WERI-Rb-1 (cell line): ENCODE data around the gene KCTD4.

Experiments
- DNase-seq: peaks from one replicate; pipeline ENCODE4 v3.0.0-alpha.2; 2020
- H3K27ac ChIP-seq: fragments of 250-450 bp; sonication (Bioruptor Pico); 2 replicates; pipeline ENCODE4 v1.5.1; 2020; ENCODE audit warnings: mild to moderate bottlenecking, moderate library complexity
- H3K27me3 ChIP-seq: fragments of 250-450 bp; sonication (Bioruptor Pico); 2 replicates; pipeline ENCODE4 v1.5.1; 2021; ENCODE audit warnings: mild to moderate bottlenecking, low read depth, moderate library complexity; ENCODE audit not compliant: insufficient read depth, severe bottlenecking
- H3K36me3 ChIP-seq: fragments of 250-450 bp; sonication (Bioruptor Pico); 2 replicates; pipeline ENCODE4 v1.5.1; 2020; ENCODE audit warnings: mild to moderate bottlenecking, moderate library complexity
- H3K4me3 ChIP-seq: 2 replicates; pipeline ENCODE4 v1.5.1; 2011; ENCODE audit warnings: low read depth, mild to moderate bottlenecking, control low read depth, low read length
- H3K9me3 ChIP-seq: fragments of 250-450 bp; sonication (Bioruptor Pico); 2 replicates; pipeline ENCODE4 v1.5.1; 2021; ENCODE audit warnings: mild to moderate bottlenecking, moderate library complexity; ENCODE audit not compliant: severe bottlenecking
- TF ChIP-seq, protein P1 (sequence below): IDR thresholded peaks from 2 replicates; pipeline ENCODE4 v1.5.1; 2011; ENCODE audit warnings: low read depth, mild to moderate bottlenecking, control low read depth, inconsistent platforms, low read length

The KCTD4 gene

DNA sequence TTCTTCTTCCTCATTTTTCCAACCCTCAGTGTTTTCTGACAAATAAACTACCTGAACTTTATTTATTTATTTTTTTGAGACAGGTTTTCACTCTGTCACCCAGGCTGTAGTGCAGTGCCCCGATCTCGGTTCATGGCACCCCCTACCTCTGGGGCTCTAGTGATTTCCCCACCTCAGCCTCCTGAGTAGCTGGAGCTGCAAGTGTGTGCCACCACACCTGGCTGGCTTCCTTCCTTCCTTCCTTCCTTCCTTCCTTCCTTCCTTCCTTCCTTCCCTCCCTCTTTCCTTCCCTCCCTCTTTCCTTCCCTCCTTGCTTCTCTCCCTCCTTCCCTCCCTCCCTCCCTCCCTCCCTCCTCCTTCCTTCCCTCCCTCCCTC lies 32.3 kb downstream of the KCTD4 start:
- no peak overlapping the region for H3K27ac ChIP-seq
- DNase-seq = no peak
- peaks cover 3% of the 10 kb centered on the region; the same call in 1 of the 2 replicates for H3K36me3 ChIP-seq
- TF ChIP-seq, protein P1, sequence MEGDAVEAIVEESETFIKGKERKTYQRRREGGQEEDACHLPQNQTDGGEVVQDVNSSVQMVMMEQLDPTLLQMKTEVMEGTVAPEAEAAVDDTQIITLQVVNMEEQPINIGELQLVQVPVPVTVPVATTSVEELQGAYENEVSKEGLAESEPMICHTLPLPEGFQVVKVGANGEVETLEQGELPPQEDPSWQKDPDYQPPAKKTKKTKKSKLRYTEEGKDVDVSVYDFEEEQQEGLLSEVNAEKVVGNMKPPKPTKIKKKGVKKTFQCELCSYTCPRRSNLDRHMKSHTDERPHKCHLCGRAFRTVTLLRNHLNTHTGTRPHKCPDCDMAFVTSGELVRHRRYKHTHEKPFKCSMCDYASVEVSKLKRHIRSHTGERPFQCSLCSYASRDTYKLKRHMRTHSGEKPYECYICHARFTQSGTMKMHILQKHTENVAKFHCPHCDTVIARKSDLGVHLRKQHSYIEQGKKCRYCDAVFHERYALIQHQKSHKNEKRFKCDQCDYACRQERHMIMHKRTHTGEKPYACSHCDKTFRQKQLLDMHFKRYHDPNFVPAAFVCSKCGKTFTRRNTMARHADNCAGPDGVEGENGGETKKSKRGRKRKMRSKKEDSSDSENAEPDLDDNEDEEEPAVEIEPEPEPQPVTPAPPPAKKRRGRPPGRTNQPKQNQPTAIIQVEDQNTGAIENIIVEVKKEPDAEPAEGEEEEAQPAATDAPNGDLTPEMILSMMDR = no peak
- H3K27me3 ChIP-seq = no peaks in the 10 kb centered on the region
- H3K9me3 ChIP-seq = no peaks in the 10 kb centered on the region
- no peak overlapping the region for H3K4me3 ChIP-seq

DNA sequence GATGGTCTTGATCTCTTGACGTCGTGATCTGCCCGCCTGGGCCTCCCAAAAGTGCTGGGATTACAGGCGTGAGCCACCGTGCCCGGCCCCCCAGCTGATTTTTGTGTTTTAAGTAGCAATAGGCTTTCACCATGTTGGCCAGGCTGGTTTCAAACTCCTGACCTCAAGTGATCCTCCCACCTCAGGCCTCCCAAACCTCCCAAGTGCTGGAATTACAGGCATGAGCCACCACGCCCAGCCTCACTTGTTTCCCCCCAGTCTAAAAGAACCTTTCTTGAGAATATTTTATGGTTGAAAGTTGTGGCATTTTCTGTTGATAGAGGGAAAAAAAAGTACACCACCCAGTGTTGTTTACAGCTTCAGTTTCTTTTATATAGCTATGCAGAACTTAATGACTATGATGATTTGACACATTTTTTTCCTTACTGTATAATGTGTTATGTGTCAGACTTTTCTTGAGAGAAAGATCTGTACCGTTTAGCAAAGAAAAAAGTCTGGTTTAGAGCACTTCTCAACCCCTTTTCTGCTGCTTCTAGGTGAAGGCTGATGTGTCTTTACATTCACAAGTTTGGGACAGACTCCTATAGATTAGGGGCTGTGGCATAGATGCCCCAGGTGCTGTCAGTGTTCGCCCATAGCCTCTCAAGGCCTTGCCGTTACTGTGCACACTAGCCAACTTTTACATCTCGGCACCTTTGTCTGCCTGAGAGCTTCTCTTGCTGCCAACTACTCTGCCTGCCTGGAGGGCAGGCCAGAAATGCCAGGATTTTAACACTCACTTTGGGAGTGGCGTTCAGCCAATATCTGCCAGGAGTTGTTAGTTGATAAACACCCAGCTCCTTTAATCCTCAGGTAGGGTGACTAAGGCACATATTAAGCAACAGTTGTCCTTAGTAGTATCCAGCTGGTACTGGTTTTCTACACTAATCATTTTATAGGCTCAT lies 33.0 kb downstream of the KCTD4 start:
- TF ChIP-seq, protein P1 = no peak
- no peak for DNase-seq
- Histone ChIP-seq H3K4me3 (no peak overlapping the region), H3K9me3 (no peaks in the 10 kb centered on the region), H3K27ac (no peak overlapping the region), H3K36me3 (peaks cover 3% of the 10 kb centered on the region; the same call in 1 of the 2 replicates), H3K27me3 (no peaks in the 10 kb centered on the region)

DNA sequence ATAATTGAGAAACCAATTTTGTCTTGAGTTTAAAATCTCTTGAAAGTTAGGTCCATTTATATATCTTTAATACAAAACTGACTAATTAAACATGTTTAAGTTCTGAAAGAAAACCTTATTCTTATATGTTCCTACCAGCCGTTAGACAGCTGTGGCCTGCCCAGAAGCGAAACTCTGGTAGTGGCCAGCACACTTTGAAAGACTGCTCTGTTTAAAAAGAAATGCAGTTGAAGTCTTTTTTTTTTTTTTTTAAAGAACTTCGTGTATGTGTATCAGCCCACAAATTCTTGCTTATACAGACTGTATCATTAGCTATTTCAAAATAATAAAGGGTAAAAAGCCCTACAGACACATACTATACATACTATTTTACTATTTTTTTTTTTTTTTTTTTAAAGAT lies 34.0 kb downstream of the KCTD4 start:
- Histone ChIP-seq H3K27ac (no peak overlapping the region), H3K27me3 (no peaks in the 10 kb centered on the region), H3K4me3 (no peak overlapping the region), H3K9me3 (no peaks in the 10 kb centered on the region), H3K36me3 (peaks cover 3% of the 10 kb centered on the region; the same call in 1 of the 2 replicates)
- no peak for DNase-seq
- TF ChIP-seq, protein P1 = no peak

DNA sequence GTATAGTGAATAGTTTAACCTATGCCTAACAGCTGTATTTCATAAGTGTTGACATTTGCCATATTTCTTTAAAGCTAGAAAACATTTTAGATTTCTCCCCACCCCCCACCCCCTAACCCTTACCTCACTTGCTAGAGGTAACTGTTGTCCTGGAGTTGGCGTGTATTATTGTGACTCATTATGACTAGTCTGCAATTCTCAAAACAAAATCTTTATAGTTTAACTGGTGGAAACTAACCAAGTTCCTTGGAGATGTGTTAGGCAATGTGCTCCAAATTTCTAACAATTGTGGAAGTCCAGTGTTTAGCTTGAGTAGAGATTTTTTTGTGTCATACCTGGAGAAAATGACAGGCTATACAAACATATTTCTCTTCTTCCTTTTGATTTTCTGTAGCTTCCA lies 38.0 kb downstream of the KCTD4 start:
- no peaks in the 10 kb centered on the region for H3K9me3 ChIP-seq
- no peak for DNase-seq
- H3K27ac ChIP-seq = no peak overlapping the region
- H3K36me3 ChIP-seq = peaks cover 11% of the 10 kb centered on the region
- no peak overlapping the region for H3K4me3 ChIP-seq
- TF ChIP-seq, protein P1 = no peak
- no peaks in the 10 kb centered on the region for H3K27me3 ChIP-seq

DNA sequence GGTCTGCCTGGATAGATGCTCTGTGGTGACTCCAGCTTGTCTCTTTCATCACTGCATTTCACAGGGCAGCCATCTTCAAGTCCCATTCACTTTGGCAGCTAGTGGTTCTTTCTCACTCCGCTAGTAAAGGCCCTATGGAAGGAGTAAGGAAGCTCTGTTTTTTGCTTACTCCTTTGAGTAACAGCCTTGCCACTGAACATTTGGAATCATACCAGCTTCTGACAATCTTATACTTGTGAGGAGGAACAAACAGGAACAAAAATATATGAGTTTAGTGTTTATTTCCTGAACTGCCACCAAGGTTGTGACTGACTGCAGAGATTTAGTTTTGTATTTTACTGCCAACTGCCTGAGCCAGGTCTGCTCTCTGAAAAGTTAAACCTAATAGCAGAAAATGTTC lies 38.7 kb downstream of the KCTD4 start:
- TF ChIP-seq, protein P1 = no peak
- Histone ChIP-seq H3K27me3 (no peaks in the 10 kb centered on the region), H3K9me3 (no peaks in the 10 kb centered on the region), H3K27ac (no peak overlapping the region), H3K36me3 (peaks cover 11% of the 10 kb centered on the region), H3K4me3 (no peak overlapping the region)
- DNase-seq = no peak
